ENCODE results near the gene KRTAP5-1. TPM values are rescaled to one million over a fixed set of nuclear protein-coding genes. Genes with fewer than 3 reads are reported as not detected.

Gene KRTAP5-1
- total RNA-seq, 1 experiment from 2014 or later: not detected

DNA sequence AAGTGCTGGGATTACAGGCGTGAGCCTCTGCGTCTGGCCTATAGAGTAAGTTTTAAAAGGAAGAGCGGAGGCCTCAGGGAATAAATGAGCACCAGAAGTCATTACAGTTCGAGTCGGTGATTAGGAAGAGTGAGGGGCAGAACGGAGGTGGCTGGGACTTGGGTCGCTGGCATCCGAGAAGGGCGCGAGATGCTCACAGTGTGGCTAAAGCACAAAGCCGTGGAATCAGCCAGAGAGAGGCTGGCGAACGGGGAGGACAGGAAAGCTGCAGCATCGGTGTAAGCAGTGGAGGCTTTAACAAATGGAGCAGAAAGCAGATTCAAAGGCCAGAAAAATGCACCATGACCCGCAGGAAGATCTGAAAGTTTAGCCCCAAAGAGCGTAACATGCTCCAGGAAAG lies 39.5 kb upstream of the KRTAP5-1 start:
- H3K27ac Mint-ChIP-seq (ENCODE audit: low read depth, unreplicated experiment): no peak overlapping the region
- H3K27me3 Mint-ChIP-seq (ENCODE audit: insufficient read depth, unreplicated experiment): peaks cover 60% of the 10 kb centered on the region
- DNase-seq (ENCODE audit: unreplicated experiment): no peak
- ChIA-PET CTCF (interaction anchor here (0.6 to 2.1 kb wide), 2 partner anchors 13 to 15 kb away, joined by 3 to 10 read pairs; no protein-coding TSS in a partner anchor), POLR2A (no interaction called here)
- H3K4me1 Mint-ChIP-seq (ENCODE audit: insufficient read depth, unreplicated experiment): no peaks in the 10 kb centered on the region
- no TSS peak for BruUV-seq (replicated peaks)
- no peaks in the 10 kb centered on the region for H3K36me3 Mint-ChIP-seq (ENCODE audit: insufficient read depth, unreplicated experiment)
- H3K9me3 Mint-ChIP-seq (ENCODE audit: unreplicated experiment): no peaks in the 10 kb centered on the region
- H3K4me3 Mint-ChIP-seq (ENCODE audit: unreplicated experiment): no peak overlapping the region
- TF ChIP-seq CTCF (IDR thresholded peaks at IDR 0.05; ENCODE audit: unreplicated experiment): no peak
- intact Hi-C loops (cut with micrococcal nuclease): no loop called here

DNA sequence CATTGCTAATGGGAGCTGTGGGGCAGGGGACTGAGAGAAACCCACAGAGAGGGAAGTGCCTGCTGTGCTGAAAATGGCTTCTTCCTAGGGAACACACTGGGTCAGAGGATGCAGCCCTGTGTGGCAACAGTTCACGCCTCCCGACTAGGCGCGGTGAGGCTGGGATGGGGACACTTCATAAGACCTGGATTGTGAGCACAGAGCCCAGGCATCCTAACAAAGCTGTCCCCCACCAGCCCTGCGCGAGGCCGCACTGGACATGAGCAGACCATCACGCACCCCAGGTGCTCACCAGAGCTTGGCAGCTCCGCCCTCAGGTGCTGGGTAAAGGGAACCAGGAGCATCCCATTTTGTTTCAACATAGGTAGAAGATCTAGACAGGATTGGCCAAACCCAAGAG lies 38.6 kb upstream of the KRTAP5-1 start:
- intact Hi-C loops (cut with micrococcal nuclease): no loop called here
- Mint-ChIP-seq H3K36me3 (ENCODE audit: insufficient read depth, unreplicated experiment) (no peaks in the 10 kb centered on the region), H3K4me1 (ENCODE audit: insufficient read depth, unreplicated experiment) (no peaks in the 10 kb centered on the region), H3K9me3 (ENCODE audit: unreplicated experiment) (no peaks in the 10 kb centered on the region), H3K27me3 (ENCODE audit: insufficient read depth, unreplicated experiment) (peaks cover 68% of the 10 kb centered on the region), H3K4me3 (ENCODE audit: unreplicated experiment) (no peak overlapping the region), H3K27ac (ENCODE audit: low read depth, unreplicated experiment) (no peak overlapping the region)
- ChIA-PET CTCF (interaction anchor here (0.6 to 2.1 kb wide), 3 partner anchors 10 to 70 kb away, joined by 4 to 10 read pairs (median 4); no protein-coding TSS in a partner anchor), POLR2A (no interaction called here)
- no peak for TF ChIP-seq CTCF (IDR thresholded peaks at IDR 0.05; ENCODE audit: unreplicated experiment)
- DNase-seq (ENCODE audit: unreplicated experiment): no peak
- BruUV-seq (replicated peaks): no TSS peak

GRCh38 chr11:1622086-1622485 lies 37.0 kb upstream of the KRTAP5-1 start, which contains the start of gene KRTAP5-4:
Gene KRTAP5-4, minus strand, starts transcription at chr11:1622138. Its CDS starts 45 bp downstream, at chr11:1622093.
- H3K27me3 Mint-ChIP-seq (ENCODE audit: insufficient read depth, unreplicated experiment): peaks cover 75% of the 10 kb centered on the region

GRCh38 chr11:1619449-1619848 lies 34.4 kb upstream of the KRTAP5-1 start:
- H3K27ac Mint-ChIP-seq (ENCODE audit: low read depth, unreplicated experiment): no peak overlapping the region
- DNase-seq (ENCODE audit: unreplicated experiment): no peak
- no peaks in the 10 kb centered on the region for H3K9me3 Mint-ChIP-seq (ENCODE audit: unreplicated experiment)
- ChIA-PET CTCF (interaction anchor here (0.6 to 1.5 kb wide), 3 partner anchors 20 to 532 kb away, joined by 3 to 9 read pairs (median 7); no protein-coding TSS in a partner anchor), POLR2A (no interaction called here)
- H3K4me1 Mint-ChIP-seq (ENCODE audit: insufficient read depth, unreplicated experiment): no peaks in the 10 kb centered on the region
- intact Hi-C loops (cut with micrococcal nuclease): no loop called here
- BruUV-seq (replicated peaks): no TSS peak
- peaks cover 75% of the 10 kb centered on the region for H3K27me3 Mint-ChIP-seq (ENCODE audit: insufficient read depth, unreplicated experiment)
- H3K4me3 Mint-ChIP-seq (ENCODE audit: unreplicated experiment): no peak overlapping the region
- no peak for TF ChIP-seq CTCF (IDR thresholded peaks at IDR 0.05; ENCODE audit: unreplicated experiment)
- H3K36me3 Mint-ChIP-seq (ENCODE audit: insufficient read depth, unreplicated experiment): no peaks in the 10 kb centered on the region

More at GRCh38 chr11:1622086-1622485, 37.0 kb upstream of the KRTAP5-1 start, which contains the start of gene KRTAP5-4:
- Mint-ChIP-seq H3K9me3 (ENCODE audit: unreplicated experiment) (no peaks in the 10 kb centered on the region), H3K27ac (ENCODE audit: low read depth, unreplicated experiment) (no peak within 1 kb of the TSS), H3K4me1 (ENCODE audit: insufficient read depth, unreplicated experiment) (no peaks in the 10 kb centered on the region), H3K4me3 (ENCODE audit: unreplicated experiment) (no peak within 1 kb of the TSS), H3K36me3 (ENCODE audit: insufficient read depth, unreplicated experiment) (no peaks in the 10 kb centered on the region)
- no peak for TF ChIP-seq CTCF (IDR thresholded peaks at IDR 0.05; ENCODE audit: unreplicated experiment)
- no TSS peak for BruUV-seq (replicated peaks)
- DNase-seq (ENCODE audit: unreplicated experiment): no peak
- ChIA-PET CTCF (interaction anchor here (0.5 kb wide), 1 partner anchor 147 kb away, joined by 3 read pairs; no protein-coding TSS in a partner anchor), POLR2A (no interaction called here)
- intact Hi-C loops (cut with micrococcal nuclease): no loop called here
